CD14-positive monocyte (primary cell): ENCODE data around the gene AOPEP. TPM values are rescaled to one million over a fixed set of nuclear protein-coding genes. Genes with fewer than 3 reads are reported as not detected.

ENCODE experiments used
- DNase-seq, 3 donors: peaks; one replicate each; pipeline ENCODE4 v3.0.0-alpha.2; 2011 to 2022
- H2AFZ ChIP-seq: 2 replicates; pipeline ENCODE4 v1.6.0; 2012; ENCODE audit warnings: mild to moderate bottlenecking, low read depth, low read length, inconsistent platforms; ENCODE audit not compliant: insufficient read depth, poor library complexity, severe bottlenecking
- H3K27ac ChIP-seq, 2 donors: 1 replicate in 1 of 2; 2 replicates in 1 of 2; pipeline ENCODE4 v1.5.1; 2012 to 2013; ENCODE audit warnings: low read length in 2 of 2, control low read depth in 1 of 2, inconsistent platforms in 1 of 2, low read depth in 1 of 2, mild to moderate bottlenecking in 1 of 2
- H3K27me3 ChIP-seq, 2 donors: one replicate each; pipeline versions ENCODE4 v1.6.0 to v1.6.1; 2011 to 2013; ENCODE audit warnings: low read length in 2 of 2; ENCODE audit not compliant: control insufficient read depth in 2 of 2, insufficient read depth in 2 of 2
- H3K36me3 ChIP-seq, 2 donors: replicated peaks in 1 of 2; 1 replicate in 1 of 2; 2 replicates in 1 of 2; pipeline versions ENCODE4 v1.5.1 to v1.6.1; 2012 to 2013; ENCODE audit warnings: low read length in 2 of 2, control low read depth in 1 of 2, inconsistent platforms in 1 of 2, mild to moderate bottlenecking in 1 of 2; ENCODE audit not compliant: insufficient read depth in 2 of 2, control insufficient read depth in 1 of 2
- H3K4me1 ChIP-seq, 2 donors: 1 replicate in 1 of 2; 2 replicates in 1 of 2; pipeline versions ENCODE4 v1.5.1 to v1.6.1; 2012 to 2013; ENCODE audit warnings: low read length in 2 of 2, control low read depth in 1 of 2, inconsistent platforms in 1 of 2, mild to moderate bottlenecking in 1 of 2, moderate library complexity in 1 of 2; ENCODE audit not compliant: insufficient read depth in 2 of 2, control insufficient read depth in 1 of 2
- H3K4me2 ChIP-seq: replicated peaks from 2 replicates; pipeline ENCODE3; 2012; ENCODE audit warnings: low read length, moderate library complexity, mild to moderate bottlenecking; ENCODE audit not compliant: poor library complexity, severe bottlenecking; ENCODE audit errors: extremely low read depth
- H3K4me3 ChIP-seq, 3 experiments: fragments of 200-600 bp in 1 of 3; sonication (generic) in 1 of 3; replicated peaks in 1 of 3; 1 replicate in 2 of 3; 2 replicates in 1 of 3; pipeline ENCODE4 v1.5.1; 2011 to 2013; ENCODE audit warnings: low read length in 3 of 3, mild to moderate bottlenecking in 3 of 3, control low read depth in 2 of 3, low read depth in 2 of 3, inconsistent platforms in 1 of 3, moderate library complexity in 1 of 3
- H3K79me2 ChIP-seq: 2 replicates; pipeline ENCODE4 v1.6.0; 2012; ENCODE audit warnings: mild to moderate bottlenecking, control low read depth, inconsistent platforms, low read length, moderate library complexity; ENCODE audit not compliant: insufficient read depth
- H3K9ac ChIP-seq: 2 replicates; pipeline ENCODE4 v1.6.0; 2017; ENCODE audit warnings: low read length, mild to moderate bottlenecking; ENCODE audit not compliant: insufficient read depth, poor library complexity, severe bottlenecking
- H3K9me3 ChIP-seq, 2 donors: replicated peaks in 1 of 2; 1 replicate in 1 of 2; 2 replicates in 1 of 2; pipeline versions ENCODE4 v1.5.1 to v1.6.1; 2012 to 2013; ENCODE audit warnings: low read length in 2 of 2, control low read depth in 1 of 2; ENCODE audit not compliant: control insufficient read depth in 1 of 2, insufficient read depth in 1 of 2
- H4K20me1 ChIP-seq: 2 replicates; pipeline ENCODE4 v1.6.0; 2012; ENCODE audit warnings: mild to moderate bottlenecking, low read length, control low read depth, moderate library complexity; ENCODE audit not compliant: insufficient read depth
- H3K27ac Mint-ChIP-seq, 7 donors: one replicate each; pipeline ENCODE4 v1.8.0; 2020; ENCODE audit warnings: mild to moderate bottlenecking in 7 of 7, mixed read lengths in 7 of 7, moderate library complexity in 6 of 7, inconsistent platforms in 2 of 7
- H3K27me3 Mint-ChIP-seq, 3 donors: one replicate each; pipeline ENCODE4 v1.8.0; 2021 to 2022; ENCODE audit warnings: low read depth in 3 of 3, mild to moderate bottlenecking in 3 of 3, mixed read lengths in 3 of 3, moderate library complexity in 3 of 3, inconsistent platforms in 1 of 3
- H3K36me3 Mint-ChIP-seq, 2 donors: one replicate each; pipeline ENCODE4 v1.8.0; 2020; ENCODE audit warnings: mixed read lengths in 2 of 2, inconsistent platforms in 1 of 2, mild to moderate bottlenecking in 1 of 2
- H3K4me1 Mint-ChIP-seq: one replicate; pipeline ENCODE4 v1.8.0; 2020; ENCODE audit warnings: mild to moderate bottlenecking, mixed read lengths
- H3K4me3 Mint-ChIP-seq, 2 donors: one replicate each; pipeline ENCODE4 v1.8.0; 2020; ENCODE audit warnings: mild to moderate bottlenecking in 2 of 2, mixed read lengths in 2 of 2, moderate library complexity in 1 of 2
- H3K9me3 Mint-ChIP-seq, 7 donors: one replicate each; pipeline ENCODE4 v1.8.0; 2020 to 2022; ENCODE audit warnings: mixed read lengths in 7 of 7, mild to moderate bottlenecking in 6 of 7, moderate library complexity in 6 of 7, inconsistent platforms in 2 of 7
- CTCF ChIP-seq: fragments of 200-600 bp; IDR thresholded peaks from one replicate; pipeline ENCODE4 v1.8.0; 2022; ENCODE audit warnings: antibody characterized with exemption, mild to moderate bottlenecking
- WGBS: methylation state at CpG from one replicate; pipeline ENCODE4 v1.1.5; 2013; ENCODE audit warnings: missing lambda C conversion rate; ENCODE audit not compliant: insufficient coverage; 5-methylcytosine and 5-hydroxymethylcytosine counted together
- intact Hi-C, 2 donors: fragments of 100-400 bp; cut with micrococcal nuclease; formaldehyde crosslinking; loops; one replicate each; pipeline versions ENCODE4 v1.15.0 to v1.15.1; 2023
- polyA plus RNA-seq, 3 donors: library from polyadenylated mRNA; depleted of rRNA in 1 of 3; unstranded in 2 of 3; stranded (reverse) in 1 of 3; fragments of 300-500 nt in 2 of 3; fragments of >200 nt in 1 of 3; fragmentation: Illumina TruSeq in 2 of 3; gene quantifications; 1 replicate in 2 of 3; 2 replicates in 1 of 3; pipeline ENCODE4 v1.2.3, GENCODE V29; 2012 to 2021

AOPEP gene
- polyA plus RNA-seq, 3 donors: 3.0 to 4.1 (median 3.1) TPM

GRCh38 chr9:94796687-94797086 is 70.2 kb downstream of the AOPEP start:
- H3K9me3 Mint-ChIP-seq: peaks cover 0 to 2% (median 0%) of the 10 kb centered on the region in 7 donors
- Histone ChIP-seq H4K20me1 (no peaks in the 10 kb centered on the region), H3K79me2 (no peaks in the 10 kb centered on the region), H3K4me1 (peaks cover 9 to 15% of the 10 kb centered on the region in 2 donors), H3K9ac (no peak overlapping the region), H2AFZ (no peak overlapping the region), H3K36me3 (peaks cover 7 to 19% of the 10 kb centered on the region in 2 donors), H3K4me3 (no peak overlapping the region), H3K27ac (no peak overlapping the region), H3K27me3 (no peaks in the 10 kb centered on the region), H3K9me3 (no peaks in the 10 kb centered on the region), H3K4me2 (no peak overlapping the region)
- no CpG with 5 or more reads among the region's 1 CpG for whole genome bisulfite sequencing
- H3K4me3 Mint-ChIP-seq: no peak overlapping the region
- H3K4me1 Mint-ChIP-seq: peaks cover 21% of the 10 kb centered on the region
- peaks cover 0 to 2% (median 2%) of the 10 kb centered on the region in 3 donors for H3K27me3 Mint-ChIP-seq
- H3K36me3 Mint-ChIP-seq: peaks cover 37 to 40% of the 10 kb centered on the region in 2 donors
- intact Hi-C loops: no loop called here
- DNase-seq: no peak
- H3K27ac Mint-ChIP-seq: no peak overlapping the region
- no peak for TF ChIP-seq CTCF

GRCh38 chr9:94798201-94798600 is 71.7 kb downstream of the AOPEP start:
- Histone ChIP-seq H3K36me3 (peaks cover 7 to 22% of the 10 kb centered on the region in 2 donors), H3K79me2 (no peaks in the 10 kb centered on the region), H3K27me3 (no peaks in the 10 kb centered on the region), H3K4me1 (peaks cover 9 to 15% of the 10 kb centered on the region in 2 donors), H3K4me3 (no peak overlapping the region), H3K4me2 (no peak overlapping the region), H4K20me1 (no peaks in the 10 kb centered on the region), H3K9me3 (no peaks in the 10 kb centered on the region), H3K27ac (no peak overlapping the region), H3K9ac (no peak overlapping the region), H2AFZ (no peak overlapping the region)
- Mint-ChIP-seq H3K4me1 (peaks cover 19% of the 10 kb centered on the region), H3K9me3 (no peaks in the 10 kb centered on the region), H3K27ac (no peak overlapping the region), H3K27me3 (peaks cover 0 to 2% (median 0%) of the 10 kb centered on the region in 3 donors), H3K36me3 (peaks cover 39 to 41% of the 10 kb centered on the region in 2 donors), H3K4me3 (no peak overlapping the region)
- TF ChIP-seq CTCF: no peak
- intact Hi-C loops: no loop called here
- 100% methylated on average over 3 of the region's 3 CpGs for WGBS
- no peak for DNase-seq
